K562 (cell line): Measurements from ENCODE around the gene ZBTB16. TPM values are rescaled to one million over a fixed set of nuclear protein-coding genes. Genes with fewer than 3 reads are reported as not detected.
A peak's percentile ranks its signal among the peaks of the same experiment; 100 is the strongest.

Experiments
- CBFA2T3 ChIP-seq: fragments of 450-650 bp; IDR thresholded peaks from 2 replicates; pipeline ENCODE4 v1.6.1; 2017
- CGGBP1 ChIP-seq: fragments of 250-450 bp; sonication (Bioruptor Pico); IDR thresholded peaks from 2 replicates; pipeline ENCODE4 v1.9.0; 2021; ENCODE audit warnings: mild to moderate bottlenecking
- CREB5 ChIP-seq: fragments of 250-450 bp; sonication (Bioruptor Pico); IDR thresholded peaks from 2 replicates; pipeline ENCODE4 v1.5.0; 2020; ENCODE audit warnings: mild to moderate bottlenecking
- DLX4 ChIP-seq: fragments of 250-450 bp; sonication (Bioruptor Pico); IDR thresholded peaks from 2 replicates; pipeline ENCODE4 v1.6.1; 2021; ENCODE audit warnings: mild to moderate bottlenecking
- DPF2 ChIP-seq: fragments of 450-650 bp; IDR thresholded peaks from 2 replicates; pipeline ENCODE4 v1.6.1; 2016
- ETV5 ChIP-seq: sonication (generic); formaldehyde crosslinking; IDR thresholded peaks from 2 replicates; pipeline ENCODE4 v1.4.0; 2020; ENCODE audit warnings: low read depth, mild to moderate bottlenecking, missing genetic modification reagents
- HMG20B ChIP-seq: fragments of 250-450 bp; sonication (Bioruptor Pico); IDR thresholded peaks from 2 replicates; pipeline ENCODE4 v1.5.0; 2021; ENCODE audit warnings: mild to moderate bottlenecking
- MLLT1 ChIP-seq, 2 experiments: fragments of 450-650 bp; IDR thresholded peaks; 2 replicates each; pipeline ENCODE4 v1.6.1; 2016
- NFE2L1 ChIP-seq: fragments of 450-650 bp; IDR thresholded peaks from 2 replicates; pipeline ENCODE4 v1.6.1; 2016; ENCODE audit warnings: missing genetic modification characterization, low read depth, mild to moderate bottlenecking, missing compliant biosample characterization, moderate library complexity, borderline replicate concordance
- ZBTB7A ChIP-seq: IDR thresholded peaks from 2 replicates; pipeline ENCODE4 v1.6.1; 2011; ENCODE audit warnings: low read depth, mild to moderate bottlenecking, low read length, moderate library complexity, borderline replicate concordance; ENCODE audit not compliant: control insufficient read depth
- ZNF41 ChIP-seq: fragments of 250-450 bp; sonication (Bioruptor Pico); conservative IDR thresholded peaks from 2 replicates; pipeline ENCODE4 v1.4.0; 2020; ENCODE audit warnings: mild to moderate bottlenecking
- ZNF668 ChIP-seq: fragments of 250-450 bp; sonication (Bioruptor Pico); IDR thresholded peaks from 2 replicates; pipeline ENCODE4 v1.8.0; 2022; ENCODE audit warnings: mild to moderate bottlenecking, inconsistent platforms
- polyA plus RNA-seq, 8 experiments: library from polyadenylated mRNA; depleted of rRNA in 4 of 8; stranded (reverse) in 5 of 8; unstranded in 3 of 8; fragments of >200 nt; fragmentation: Nextera tagmentation in 2 of 8; fragmentation: Illumina TruSeq in 1 of 8; extraction: Ambion mirVana in 2 of 8; extraction: Trizol in 1 of 8; gene quantifications; 2 replicates each; pipeline versions ENCODE4 v1.2.1 to v1.2.3, GENCODE V29; 2011 to 2014; ENCODE audit warnings: inconsistent platforms in 1 of 8, missing spikeins in 1 of 8
- total RNA-seq, 7 experiments: library from RNA; depleted of rRNA in 6 of 7; stranded (reverse); fragments of >200 nt in 6 of 7; fragmentation: Illumina TruSeq in 2 of 7; extraction: Trizol in 2 of 7; gene quantifications; 2 replicates each; pipeline versions ENCODE4 v1.2.1 to v1.2.3, GENCODE V29; 2011 to 2021; ENCODE audit warnings: low replicate concordance in 1 of 7

Gene ZBTB16
- total and polyA plus RNA-seq, 9 of the 15 experiments (the other 6 are each of a cell fraction or from before 2014, with no cell fraction given) = 0.06 to 0.40 (median 0.24) TPM; not detected in 4

- TF ChIP-seq MLLT1 (IDR thresholded peaks at IDR 0.05) = no peak
- no peak for TF ChIP-seq CREB5 (CRISPR knock-in tag)
- no peak for TF ChIP-seq HMG20B (CRISPR knock-in tag)
- TF ChIP-seq ZNF41 (CRISPR knock-in tag) = no peak
- TF ChIP-seq ZBTB7A = 0 out of 2 replicates have a peak, but pooled peaks have one; percentile 31
- no peak for TF ChIP-seq CGGBP1 (CRISPR knock-in tag)
- no peak for TF ChIP-seq DLX4
- TF ChIP-seq ETV5 (CRISPR knock-in tag) = no peak
- no peak for TF ChIP-seq ZNF668 (CRISPR knock-in tag)
- no peak for TF ChIP-seq NFE2L1
- TF ChIP-seq CBFA2T3 = peak; percentile 95
- TF ChIP-seq DPF2 = peak; percentile 81
Observed at GRCh38 chr11:114219559-114220349, 160.2 kb downstream of the ZBTB16 start (continued).
